Posterior cingulate gyrus (tissue), 11 donors: Measurements from ENCODE around the gene CCKAR.

Experiments used
- DNase-seq, 10 donors: peaks; one replicate each; pipeline versions ENCODE4 v3.0.0 to v3.0.0-alpha.2; 2020 to 2021; ENCODE audit warnings: mixed read lengths in 3 of 10
- intact Hi-C: fragments of 100-400 bp; cut with DNase I; formaldehyde crosslinking; loops from one replicate; pipeline ENCODE4 v1.15.1; 2023

Gene CCKAR

GRCh38 chr4:26462874-26463273, 27.4 kb downstream of the CCKAR start:
- DNase-seq: no peak
- intact Hi-C loops: loop anchor here (10.0 kb wide), 1 partner anchor 252 kb away; no protein-coding TSS in a partner anchor

GRCh38 chr4:26459756-26460530, 30.3 kb downstream of the CCKAR start:
- intact Hi-C loops: loop anchor here (5.0 to 10.0 kb wide), 2 partner anchors 255 to 547 kb away; no protein-coding TSS in a partner anchor
- no peak for DNase-seq

- intact Hi-C loops: loop anchor here (5.0 kb wide), 1 partner anchor 548 kb away; no protein-coding TSS in a partner anchor
- no peak for DNase-seq
Observed at GRCh38 chr4:26459054-26459755, 31.1 kb downstream of the CCKAR start.

GRCh38 chr4:26458157-26458561, 32.1 kb downstream of the CCKAR start:
- DNase-seq: no peak
- intact Hi-C loops: loop anchor here (5.0 kb wide), 1 partner anchor 549 kb away; no protein-coding TSS in a partner anchor

GRCh38 chr4:26457412-26457811, 32.9 kb downstream of the CCKAR start:
- no peak for DNase-seq
- intact Hi-C loops: loop anchor here (5.0 kb wide), 1 partner anchor 550 kb away; no protein-coding TSS in a partner anchor

- intact Hi-C loops: loop anchor here (5.0 kb wide), 1 partner anchor 552 kb away; no protein-coding TSS in a partner anchor
- DNase-seq: no peak
Observed at GRCh38 chr4:26455571-26455970, 34.7 kb downstream of the CCKAR start.

GRCh38 chr4:26454961-26455360, 35.3 kb downstream of the CCKAR start:
- DNase-seq: no peak
- intact Hi-C loops: loop anchor here (5.0 kb wide), 1 partner anchor 552 kb away; no protein-coding TSS in a partner anchor

- DNase-seq: no peak
- intact Hi-C loops: no loop called here
Observed at GRCh38 chr4:26452565-26453531, 37.4 kb downstream of the CCKAR start.

- no peak for DNase-seq
- intact Hi-C loops: no loop called here
Observed at GRCh38 chr4:26451597-26451996, 38.7 kb downstream of the CCKAR start.

- intact Hi-C loops: no loop called here
- DNase-seq: no peak
Observed at GRCh38 chr4:26450418-26450817, 39.9 kb downstream of the CCKAR start.

- intact Hi-C loops: no loop called here
- no peak for DNase-seq
Observed at GRCh38 chr4:26447378-26447777, 42.9 kb downstream of the CCKAR start.

GRCh38 chr4:26441771-26442170, 48.5 kb downstream of the CCKAR start:
- intact Hi-C loops: no loop called here
- DNase-seq: no peak

- intact Hi-C loops: no loop called here
- no peak for DNase-seq
Observed at GRCh38 chr4:26441102-26441501, 49.2 kb downstream of the CCKAR start.

GRCh38 chr4:26434030-26434639, 56.1 kb downstream of the CCKAR start:
- DNase-seq: no peak
- intact Hi-C loops: no loop called here

- intact Hi-C loops: no loop called here
- no peak for DNase-seq
Observed at GRCh38 chr4:26433556-26433955, 56.7 kb downstream of the CCKAR start.

- no peak for DNase-seq
- intact Hi-C loops: no loop called here
Observed at GRCh38 chr4:26432419-26432818, 57.9 kb downstream of the CCKAR start.

GRCh38 chr4:26431461-26432180, 58.7 kb downstream of the CCKAR start:
- intact Hi-C loops: no loop called here
- DNase-seq: no peak
